ENCODE measurements around the gene TAF10. TPM values are rescaled to one million over a fixed set of nuclear protein-coding genes. Genes with fewer than 3 reads are reported as not detected.

Gene TAF10
- total and polyA plus RNA-seq, 2 of the 13 experiments (the other 11 are each of a cell fraction or from before 2014, with no cell fraction given) = 71.3 to 134 TPM

GRCh38 chr11:6612213-6613041 lies at the start of gene TAF10 (continued):
- no peak for TF ChIP-seq AKNA (CRISPR knock-in tag; IDR thresholded peaks at IDR 0.05; ENCODE audit: borderline replicate concordance)
- peak; percentile 85 for TF ChIP-seq HINFP (CRISPR knock-in tag; IDR thresholded peaks at IDR 0.05; ENCODE audit: low read depth)
- no peak for TF ChIP-seq ZNF672 (CRISPR knock-in tag; IDR thresholded peaks at IDR 0.05)
- no peak for TF ChIP-seq ZSCAN12 (CRISPR knock-in tag; IDR thresholded peaks at IDR 0.05)
- TF ChIP-seq PRPF4 (IDR thresholded peaks at IDR 0.05; ENCODE audit: low read depth, low read length, poor library complexity, severe bottlenecking) = no peak
- TF ChIP-seq, protein P1, sequence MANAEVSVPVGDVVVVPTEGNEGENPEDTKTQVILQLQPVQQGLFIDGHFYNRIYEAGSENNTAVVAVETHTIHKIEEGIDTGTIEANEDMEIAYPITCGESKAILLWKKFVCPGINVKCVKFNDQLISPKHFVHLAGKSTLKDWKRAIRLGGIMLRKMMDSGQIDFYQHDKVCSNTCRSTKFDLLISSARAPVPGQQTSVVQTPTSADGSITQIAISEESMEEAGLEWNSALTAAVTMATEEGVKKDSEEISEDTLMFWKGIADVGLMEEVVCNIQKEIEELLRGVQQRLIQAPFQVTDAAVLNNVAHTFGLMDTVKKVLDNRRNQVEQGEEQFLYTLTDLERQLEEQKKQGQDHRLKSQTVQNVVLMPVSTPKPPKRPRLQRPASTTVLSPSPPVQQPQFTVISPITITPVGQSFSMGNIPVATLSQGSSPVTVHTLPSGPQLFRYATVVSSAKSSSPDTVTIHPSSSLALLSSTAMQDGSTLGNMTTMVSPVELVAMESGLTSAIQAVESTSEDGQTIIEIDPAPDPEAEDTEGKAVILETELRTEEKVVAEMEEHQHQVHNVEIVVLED (CRISPR knock-in tag; IDR thresholded peaks at IDR 0.05; ENCODE audit: borderline replicate concordance) = peak; percentile 79
- 0 out of 2 replicates have a peak, but pooled peaks have one; percentile 35 for TF ChIP-seq IRF9 (CRISPR knock-in tag; IDR thresholded peaks at IDR 0.05; ENCODE audit: borderline replicate concordance)
- TF ChIP-seq ZNF724P (CRISPR knock-in tag; IDR thresholded peaks at IDR 0.05; ENCODE audit: borderline replicate concordance) = 0 out of 2 replicates have a peak, but pooled peaks have one; percentile 49
- 0 out of 2 replicates have a peak, but pooled peaks have one; percentile 17 for TF ChIP-seq ZFP36L2 (CRISPR knock-in tag; IDR thresholded peaks at IDR 0.05)
- TF ChIP-seq ARNT2 (CRISPR knock-in tag; IDR thresholded peaks at IDR 0.05; ENCODE audit: low read depth) = peak; percentile 77
- TF ChIP-seq ZNF577 (CRISPR knock-in tag; IDR thresholded peaks at IDR 0.05; ENCODE audit: borderline replicate concordance, low read depth) = no peak
- TF ChIP-seq, protein P2, sequence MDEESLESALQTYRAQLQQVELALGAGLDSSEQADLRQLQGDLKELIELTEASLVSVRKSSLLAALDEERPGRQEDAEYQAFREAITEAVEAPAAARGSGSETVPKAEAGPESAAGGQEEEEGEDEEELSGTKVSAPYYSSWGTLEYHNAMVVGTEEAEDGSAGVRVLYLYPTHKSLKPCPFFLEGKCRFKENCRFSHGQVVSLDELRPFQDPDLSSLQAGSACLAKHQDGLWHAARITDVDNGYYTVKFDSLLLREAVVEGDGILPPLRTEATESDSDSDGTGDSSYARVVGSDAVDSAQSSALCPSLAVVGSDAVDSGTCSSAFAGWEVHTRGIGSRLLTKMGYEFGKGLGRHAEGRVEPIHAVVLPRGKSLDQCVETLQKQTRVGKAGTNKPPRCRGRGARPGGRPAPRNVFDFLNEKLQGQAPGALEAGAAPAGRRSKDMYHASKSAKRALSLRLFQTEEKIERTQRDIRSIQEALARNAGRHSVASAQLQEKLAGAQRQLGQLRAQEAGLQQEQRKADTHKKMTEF (CRISPR knock-in tag; IDR thresholded peaks at IDR 0.05) = peak; percentile 82
- no peak for TF ChIP-seq ZNF75D (CRISPR knock-in tag; IDR thresholded peaks at IDR 0.05; ENCODE audit: borderline replicate concordance)
- peak; percentile 81 for TF ChIP-seq GATAD1 (CRISPR knock-in tag; IDR thresholded peaks at IDR 0.05)

Measured in HepG2 (cell line).